HepG2 (cell line): ENCODE data around the gene HPD. TPM values are rescaled to one million over a fixed set of nuclear protein-coding genes. Genes with fewer than 3 reads are reported as not detected.

Source experiments
- ARID3A ChIP-seq: IDR thresholded peaks from 2 replicates; pipeline ENCODE4 v1.6.1; 2012; ENCODE audit warnings: low read depth, low read length, improper control_type of control experiment
- ELF3 ChIP-seq: IDR thresholded peaks from 2 replicates; pipeline ENCODE4 v1.6.1; 2016; ENCODE audit warnings: missing genetic modification reagents, missing compliant biosample characterization
- FOXJ3 ChIP-seq: sonication (generic); formaldehyde crosslinking; IDR thresholded peaks from 2 replicates; pipeline ENCODE4 v1.4.0; 2020; ENCODE audit warnings: missing genetic modification reagents, mild to moderate bottlenecking, borderline replicate concordance
- GATAD2A ChIP-seq: IDR thresholded peaks from 2 replicates; pipeline ENCODE4 v1.6.1; 2016
- MAFG ChIP-seq: sonication (generic); formaldehyde crosslinking; IDR thresholded peaks from 2 replicates; pipeline ENCODE4 v1.5.1; 2020; ENCODE audit warnings: mild to moderate bottlenecking, missing genetic modification reagents
- MEF2D ChIP-seq: sonication (generic); formaldehyde crosslinking; IDR thresholded peaks from 2 replicates; pipeline ENCODE4 v1.5.1; 2020; ENCODE audit warnings: mild to moderate bottlenecking, missing genetic modification reagents
- NBN ChIP-seq: fragments of 450-650 bp; conservative IDR thresholded peaks from 2 replicates; pipeline ENCODE4 v1.6.1; 2017
- SUZ12 ChIP-seq: fragments of 150-350 bp; IDR thresholded peaks from 2 replicates; pipeline ENCODE4 v1.6.1; 2014; ENCODE audit warnings: low read depth, low read length
- XRCC5 ChIP-seq: fragments of 200-400 bp; formaldehyde crosslinking; optimal IDR thresholded peaks from 2 replicates; pipeline ENCODE3; 2017; ENCODE audit warnings: mild to moderate bottlenecking, low read length
- ZFX ChIP-seq: sonication (generic); formaldehyde crosslinking; IDR thresholded peaks from 2 replicates; pipeline ENCODE4 v1.4.0; 2020; ENCODE audit warnings: mild to moderate bottlenecking, low read depth, missing genetic modification reagents, moderate library complexity
- ZNF3 ChIP-seq: IDR thresholded peaks from 2 replicates; pipeline ENCODE4 v1.7.0; 2017; ENCODE audit warnings: inconsistent platforms
- ZNF550 ChIP-seq: sonication (generic); formaldehyde crosslinking; IDR thresholded peaks from 2 replicates; pipeline ENCODE4 v1.4.0; 2020; ENCODE audit warnings: mild to moderate bottlenecking, missing genetic modification reagents, borderline replicate concordance
- ZNF615 ChIP-seq: sonication (generic); formaldehyde crosslinking; IDR thresholded peaks from 2 replicates; pipeline ENCODE4 v1.5.0; 2020; ENCODE audit warnings: mild to moderate bottlenecking, missing genetic modification reagents, borderline replicate concordance
- ZNF652 ChIP-seq: IDR thresholded peaks from 2 replicates; pipeline ENCODE4 v1.6.1; 2016; ENCODE audit warnings: low read depth, borderline replicate concordance
- polyA plus RNA-seq, 8 experiments: library from polyadenylated mRNA; depleted of rRNA in 3 of 8; stranded (reverse) in 7 of 8; unstranded in 1 of 8; fragments of >200 nt; fragmentation: Illumina TruSeq in 4 of 8; extraction: Trizol in 4 of 8; gene quantifications; 2 replicates each; pipeline versions ENCODE4 v1.2.1 to v1.2.3, GENCODE V29; 2011 to 2016; ENCODE audit warnings: low read depth in 4 of 8, missing spikeins in 1 of 8, mixed read lengths in 1 of 8; ENCODE audit not compliant: insufficient read depth in 1 of 8
- total RNA-seq, 5 experiments: library from RNA; depleted of rRNA; stranded (reverse); fragments of >200 nt; fragmentation: Illumina TruSeq; extraction: Trizol; gene quantifications; 2 replicates each; pipeline ENCODE4 v1.2.3, GENCODE V29; 2016; ENCODE audit warnings: low read depth in 1 of 5
- TF ChIP-seq, protein P1 (sequence below): sonication (generic); formaldehyde crosslinking; conservative IDR thresholded peaks from 2 replicates; pipeline ENCODE4 v1.4.0; 2020; ENCODE audit warnings: missing genetic modification reagents
- TF ChIP-seq, protein P2 (sequence below): sonication (generic); formaldehyde crosslinking; IDR thresholded peaks from 2 replicates; pipeline ENCODE4 v1.9.0; 2021; ENCODE audit warnings: missing genetic modification reagents, borderline replicate concordance
- TF ChIP-seq, protein P3 (sequence below): IDR thresholded peaks from 2 replicates; pipeline ENCODE4 v1.6.1; 2016
- TF ChIP-seq, protein P4 (sequence below): sonication (generic); formaldehyde crosslinking; IDR thresholded peaks from 2 replicates; pipeline ENCODE4 v1.4.0; 2020; ENCODE audit warnings: missing genetic modification reagents

HPD gene
- total and polyA plus RNA-seq, 2 of the 13 experiments (the other 11 are each of a cell fraction or from before 2014, with no cell fraction given), result 120 to 195 TPM

DNA sequence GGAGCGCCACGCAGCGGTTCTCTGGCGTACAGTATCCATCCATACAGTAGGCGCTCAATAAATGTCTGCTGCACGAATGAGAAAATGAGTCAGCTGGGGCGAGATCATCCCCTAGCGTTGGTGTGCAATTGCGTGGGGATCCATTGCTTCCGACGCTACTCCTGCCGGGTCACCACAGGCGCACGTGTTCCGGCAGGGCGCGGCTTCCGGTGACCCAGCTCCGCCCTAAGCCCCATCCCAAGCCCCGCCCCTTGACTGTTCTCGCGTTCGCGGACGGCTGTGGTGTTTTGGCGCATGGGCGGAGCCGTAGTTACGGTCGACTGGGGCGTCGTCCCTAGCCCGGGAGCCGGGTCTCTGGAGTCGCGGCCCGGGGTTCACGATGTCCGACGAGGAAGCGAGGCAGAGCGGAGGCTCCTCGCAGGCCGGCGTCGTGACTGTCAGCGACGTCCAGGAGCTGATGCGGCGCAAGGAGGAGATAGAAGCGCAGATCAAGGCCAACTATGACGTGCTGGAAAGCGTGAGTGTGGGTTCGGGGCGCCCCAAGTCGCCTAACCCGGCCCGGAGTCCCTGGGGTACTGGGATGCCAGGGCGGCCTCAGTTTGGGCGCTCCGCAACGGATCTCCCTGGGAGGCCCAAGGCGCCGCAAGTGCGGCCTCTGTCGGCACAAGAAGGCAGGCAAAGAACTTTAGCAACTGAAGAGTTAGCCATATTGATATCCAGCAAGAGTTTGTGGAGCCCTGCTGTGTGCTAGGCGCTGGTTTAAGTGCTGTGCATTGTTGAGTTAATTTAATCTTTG, 30.0 kb upstream of the HPD start, which contains the start of gene PSMD9 (continued):
- TF ChIP-seq, protein P1, sequence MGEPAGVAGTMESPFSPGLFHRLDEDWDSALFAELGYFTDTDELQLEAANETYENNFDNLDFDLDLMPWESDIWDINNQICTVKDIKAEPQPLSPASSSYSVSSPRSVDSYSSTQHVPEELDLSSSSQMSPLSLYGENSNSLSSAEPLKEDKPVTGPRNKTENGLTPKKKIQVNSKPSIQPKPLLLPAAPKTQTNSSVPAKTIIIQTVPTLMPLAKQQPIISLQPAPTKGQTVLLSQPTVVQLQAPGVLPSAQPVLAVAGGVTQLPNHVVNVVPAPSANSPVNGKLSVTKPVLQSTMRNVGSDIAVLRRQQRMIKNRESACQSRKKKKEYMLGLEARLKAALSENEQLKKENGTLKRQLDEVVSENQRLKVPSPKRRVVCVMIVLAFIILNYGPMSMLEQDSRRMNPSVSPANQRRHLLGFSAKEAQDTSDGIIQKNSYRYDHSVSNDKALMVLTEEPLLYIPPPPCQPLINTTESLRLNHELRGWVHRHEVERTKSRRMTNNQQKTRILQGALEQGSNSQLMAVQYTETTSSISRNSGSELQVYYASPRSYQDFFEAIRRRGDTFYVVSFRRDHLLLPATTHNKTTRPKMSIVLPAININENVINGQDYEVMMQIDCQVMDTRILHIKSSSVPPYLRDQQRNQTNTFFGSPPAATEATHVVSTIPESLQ, result no peak; the same call in 1 of the 2 replicates
- TF ChIP-seq ARID3A, result peak; percentile 61; the same call in 1 of the 2 replicates
- TF ChIP-seq, protein P2, sequence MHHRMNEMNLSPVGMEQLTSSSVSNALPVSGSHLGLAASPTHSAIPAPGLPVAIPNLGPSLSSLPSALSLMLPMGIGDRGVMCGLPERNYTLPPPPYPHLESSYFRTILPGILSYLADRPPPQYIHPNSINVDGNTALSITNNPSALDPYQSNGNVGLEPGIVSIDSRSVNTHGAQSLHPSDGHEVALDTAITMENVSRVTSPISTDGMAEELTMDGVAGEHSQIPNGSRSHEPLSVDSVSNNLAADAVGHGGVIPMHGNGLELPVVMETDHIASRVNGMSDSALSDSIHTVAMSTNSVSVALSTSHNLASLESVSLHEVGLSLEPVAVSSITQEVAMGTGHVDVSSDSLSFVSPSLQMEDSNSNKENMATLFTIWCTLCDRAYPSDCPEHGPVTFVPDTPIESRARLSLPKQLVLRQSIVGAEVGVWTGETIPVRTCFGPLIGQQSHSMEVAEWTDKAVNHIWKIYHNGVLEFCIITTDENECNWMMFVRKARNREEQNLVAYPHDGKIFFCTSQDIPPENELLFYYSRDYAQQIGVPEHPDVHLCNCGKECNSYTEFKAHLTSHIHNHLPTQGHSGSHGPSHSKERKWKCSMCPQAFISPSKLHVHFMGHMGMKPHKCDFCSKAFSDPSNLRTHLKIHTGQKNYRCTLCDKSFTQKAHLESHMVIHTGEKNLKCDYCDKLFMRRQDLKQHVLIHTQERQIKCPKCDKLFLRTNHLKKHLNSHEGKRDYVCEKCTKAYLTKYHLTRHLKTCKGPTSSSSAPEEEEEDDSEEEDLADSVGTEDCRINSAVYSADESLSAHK (CRISPR knock-in tag), result no peak
- peak; percentile 42; the same call in 1 of the 2 replicates for TF ChIP-seq ZNF615 (CRISPR knock-in tag)
- TF ChIP-seq ZNF3 (CRISPR knock-in tag), result peak; percentile 86; the same call in 1 of the 2 replicates
- TF ChIP-seq MEF2D, result peak; percentile 97
- no peak for TF ChIP-seq NBN
- no peak for TF ChIP-seq MAFG (CRISPR knock-in tag)
- TF ChIP-seq ZNF550, result no peak
- peak; percentile 30; the same call in 1 of the 2 replicates for TF ChIP-seq FOXJ3 (CRISPR knock-in tag)
- peak; percentile 98 for TF ChIP-seq ZFX (CRISPR knock-in tag)
- TF ChIP-seq, protein P3, sequence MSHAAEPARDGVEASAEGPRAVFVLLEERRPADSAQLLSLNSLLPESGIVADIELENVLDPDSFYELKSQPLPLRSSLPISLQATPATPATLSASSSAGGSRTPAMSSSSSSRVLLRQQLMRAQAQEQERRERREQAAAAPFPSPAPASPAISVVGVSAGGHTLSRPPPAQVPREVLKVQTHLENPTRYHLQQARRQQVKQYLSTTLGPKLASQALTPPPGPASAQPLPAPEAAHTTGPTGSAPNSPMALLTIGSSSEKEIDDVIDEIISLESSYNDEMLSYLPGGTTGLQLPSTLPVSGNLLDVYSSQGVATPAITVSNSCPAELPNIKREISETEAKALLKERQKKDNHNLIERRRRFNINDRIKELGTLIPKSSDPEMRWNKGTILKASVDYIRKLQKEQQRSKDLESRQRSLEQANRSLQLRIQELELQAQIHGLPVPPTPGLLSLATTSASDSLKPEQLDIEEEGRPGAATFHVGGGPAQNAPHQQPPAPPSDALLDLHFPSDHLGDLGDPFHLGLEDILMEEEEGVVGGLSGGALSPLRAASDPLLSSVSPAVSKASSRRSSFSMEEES (CRISPR knock-in tag), result peak; percentile 87
- TF ChIP-seq, protein P4, sequence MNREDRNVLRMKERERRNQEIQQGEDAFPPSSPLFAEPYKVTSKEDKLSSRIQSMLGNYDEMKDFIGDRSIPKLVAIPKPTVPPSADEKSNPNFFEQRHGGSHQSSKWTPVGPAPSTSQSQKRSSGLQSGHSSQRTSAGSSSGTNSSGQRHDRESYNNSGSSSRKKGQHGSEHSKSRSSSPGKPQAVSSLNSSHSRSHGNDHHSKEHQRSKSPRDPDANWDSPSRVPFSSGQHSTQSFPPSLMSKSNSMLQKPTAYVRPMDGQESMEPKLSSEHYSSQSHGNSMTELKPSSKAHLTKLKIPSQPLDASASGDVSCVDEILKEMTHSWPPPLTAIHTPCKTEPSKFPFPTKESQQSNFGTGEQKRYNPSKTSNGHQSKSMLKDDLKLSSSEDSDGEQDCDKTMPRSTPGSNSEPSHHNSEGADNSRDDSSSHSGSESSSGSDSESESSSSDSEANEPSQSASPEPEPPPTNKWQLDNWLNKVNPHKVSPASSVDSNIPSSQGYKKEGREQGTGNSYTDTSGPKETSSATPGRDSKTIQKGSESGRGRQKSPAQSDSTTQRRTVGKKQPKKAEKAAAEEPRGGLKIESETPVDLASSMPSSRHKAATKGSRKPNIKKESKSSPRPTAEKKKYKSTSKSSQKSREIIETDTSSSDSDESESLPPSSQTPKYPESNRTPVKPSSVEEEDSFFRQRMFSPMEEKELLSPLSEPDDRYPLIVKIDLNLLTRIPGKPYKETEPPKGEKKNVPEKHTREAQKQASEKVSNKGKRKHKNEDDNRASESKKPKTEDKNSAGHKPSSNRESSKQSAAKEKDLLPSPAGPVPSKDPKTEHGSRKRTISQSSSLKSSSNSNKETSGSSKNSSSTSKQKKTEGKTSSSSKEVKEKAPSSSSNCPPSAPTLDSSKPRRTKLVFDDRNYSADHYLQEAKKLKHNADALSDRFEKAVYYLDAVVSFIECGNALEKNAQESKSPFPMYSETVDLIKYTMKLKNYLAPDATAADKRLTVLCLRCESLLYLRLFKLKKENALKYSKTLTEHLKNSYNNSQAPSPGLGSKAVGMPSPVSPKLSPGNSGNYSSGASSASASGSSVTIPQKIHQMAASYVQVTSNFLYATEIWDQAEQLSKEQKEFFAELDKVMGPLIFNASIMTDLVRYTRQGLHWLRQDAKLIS (CRISPR knock-in tag), result no peak; the same call in 1 of the 2 replicates
- peak; percentile 44; the same call in 1 of the 2 replicates for TF ChIP-seq ZNF652 (CRISPR knock-in tag)
- TF ChIP-seq XRCC5, result peak; percentile 62
- peak; percentile 84 for TF ChIP-seq GATAD2A (CRISPR knock-in tag)
- peak; percentile 88 for TF ChIP-seq ELF3
- no peak for TF ChIP-seq SUZ12
